ENCODE measurements around the gene ATG13. TPM values are rescaled to one million over a fixed set of nuclear protein-coding genes. Genes with fewer than 3 reads are reported as not detected.

The ATG13 gene
- total RNA-seq, 2 experiments from 2014 or later = 46.4 to 53.2 TPM

DNA sequence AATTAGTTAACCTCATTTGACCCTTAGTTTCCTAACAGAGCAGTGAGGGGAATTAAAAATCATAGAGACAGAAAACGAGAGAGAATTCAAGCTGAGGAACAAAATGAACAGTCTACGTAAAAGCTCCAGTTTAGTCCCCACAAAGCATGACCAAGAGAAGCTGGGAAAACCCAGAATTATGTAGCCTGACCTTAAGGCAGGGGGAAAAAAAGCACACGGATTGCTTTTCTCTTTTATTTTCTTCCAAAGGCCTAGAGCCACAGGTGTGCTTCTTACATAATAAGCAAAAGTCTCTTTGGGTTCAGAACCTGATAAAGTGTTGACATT lies 23.0 kb upstream of the ATG13 start:
- TF ChIP-seq EZH2phosphoT487 (IDR thresholded peaks at IDR 0.05; ENCODE audit: borderline replicate concordance, low read depth, low read length) = no peak
- TF ChIP-seq, protein P1, sequence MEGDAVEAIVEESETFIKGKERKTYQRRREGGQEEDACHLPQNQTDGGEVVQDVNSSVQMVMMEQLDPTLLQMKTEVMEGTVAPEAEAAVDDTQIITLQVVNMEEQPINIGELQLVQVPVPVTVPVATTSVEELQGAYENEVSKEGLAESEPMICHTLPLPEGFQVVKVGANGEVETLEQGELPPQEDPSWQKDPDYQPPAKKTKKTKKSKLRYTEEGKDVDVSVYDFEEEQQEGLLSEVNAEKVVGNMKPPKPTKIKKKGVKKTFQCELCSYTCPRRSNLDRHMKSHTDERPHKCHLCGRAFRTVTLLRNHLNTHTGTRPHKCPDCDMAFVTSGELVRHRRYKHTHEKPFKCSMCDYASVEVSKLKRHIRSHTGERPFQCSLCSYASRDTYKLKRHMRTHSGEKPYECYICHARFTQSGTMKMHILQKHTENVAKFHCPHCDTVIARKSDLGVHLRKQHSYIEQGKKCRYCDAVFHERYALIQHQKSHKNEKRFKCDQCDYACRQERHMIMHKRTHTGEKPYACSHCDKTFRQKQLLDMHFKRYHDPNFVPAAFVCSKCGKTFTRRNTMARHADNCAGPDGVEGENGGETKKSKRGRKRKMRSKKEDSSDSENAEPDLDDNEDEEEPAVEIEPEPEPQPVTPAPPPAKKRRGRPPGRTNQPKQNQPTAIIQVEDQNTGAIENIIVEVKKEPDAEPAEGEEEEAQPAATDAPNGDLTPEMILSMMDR (conservative IDR thresholded peaks at IDR 0.05; ENCODE audit: low read length) = no peak
- BruUV-seq (replicated peaks) = no TSS peak
- Histone ChIP-seq H3K4me3 (ENCODE audit: low read depth, low read length, poor library complexity, severe bottlenecking) (peak overlapping the region; percentile 85), H4K20me1 (ENCODE audit: insufficient read depth, low read length) (peaks cover 13% of the 10 kb centered on the region; the same call in 1 of the 2 replicates), H3K27ac (ENCODE audit: low read depth, low read length, poor library complexity, severe bottlenecking) (peak overlapping the region; percentile 29), H3K9me3 (ENCODE audit: low read length) (no peaks in the 10 kb centered on the region), H3K9me2 (ENCODE audit: insufficient read depth, low read length) (no peaks in the 10 kb centered on the region), H3K79me2 (ENCODE audit: insufficient read depth, low read depth, low read length) (peaks cover 44% of the 10 kb centered on the region), H3K4me1 (ENCODE audit: insufficient read depth, low read length, poor library complexity, severe bottlenecking) (peaks cover 22% of the 10 kb centered on the region), H3K36me3 (ENCODE audit: insufficient read depth, low read length) (no peaks in the 10 kb centered on the region; the same call in 1 of the 2 replicates), H2AFZ (ENCODE audit: low read length) (peak overlapping the region; percentile 96), H3K4me2 (ENCODE audit: low read length) (peak overlapping the region; percentile 72)
- intact Hi-C loops (cut with micrococcal nuclease; ENCODE audit: unreplicated experiment) = loop anchor here (2.0 kb wide), 1 partner anchor 22 kb away; the partner anchor contains the start of genes ATG13 and HARBI1
- POLR2A ChIA-PET = interaction anchor here (0.6 to 1.6 kb wide), 4 partner anchors 15 to 181 kb away, joined by 3 to 6 read pairs (median 5); no protein-coding TSS in a partner anchor
- no peak for DNase-seq (ENCODE audit: low spot score)
- CTCF ChIA-PET (ENCODE audit: unreplicated experiment) = interaction anchor here (1.2 to 1.3 kb wide), 2 partner anchors 21 to 23 kb away, joined by 3 read pairs; partner anchors contain the start of gene ATG13

DNA sequence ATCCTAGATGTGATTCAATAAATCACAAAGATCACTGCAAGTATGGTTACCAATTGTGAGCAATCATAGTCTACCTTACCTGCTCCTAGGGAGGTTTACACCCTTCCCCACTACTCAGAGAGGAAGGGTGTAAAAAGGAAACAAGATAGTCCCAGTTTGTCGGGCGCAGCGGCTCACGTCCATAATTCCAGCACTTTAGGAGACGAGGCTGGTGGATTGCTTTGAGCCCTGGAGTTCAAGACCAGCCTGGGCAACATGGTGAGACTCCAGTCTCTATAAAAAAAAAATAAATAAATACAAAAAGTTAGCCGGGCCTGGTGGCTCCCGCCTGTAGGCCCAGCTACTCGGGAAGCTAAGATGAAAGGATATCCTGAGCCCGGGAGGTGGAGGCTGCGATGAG lies 22.6 kb upstream of the ATG13 start:
- peak overlapping the region; percentile 96 for H2AFZ ChIP-seq (ENCODE audit: low read length)
- ChIA-PET CTCF (ENCODE audit: unreplicated experiment) (interaction anchor here (1.2 to 1.3 kb wide), 2 partner anchors 21 to 23 kb away, joined by 3 read pairs; partner anchors contain the start of gene ATG13), POLR2A (interaction anchor here (0.6 to 1.6 kb wide), 3 partner anchors 14 to 181 kb away, joined by 3 to 6 read pairs (median 6); no protein-coding TSS in a partner anchor)
- no peak overlapping the region for H3K4me3 ChIP-seq (ENCODE audit: low read depth, low read length, poor library complexity, severe bottlenecking)
- intact Hi-C loops (cut with micrococcal nuclease; ENCODE audit: unreplicated experiment) = loop anchor here (2.0 kb wide), 1 partner anchor 22 kb away; the partner anchor contains the start of genes ATG13 and HARBI1
- no peaks in the 10 kb centered on the region for H3K9me2 ChIP-seq (ENCODE audit: insufficient read depth, low read length)
- no peak for TF ChIP-seq EZH2phosphoT487 (IDR thresholded peaks at IDR 0.05; ENCODE audit: borderline replicate concordance, low read depth, low read length)
- TF ChIP-seq, protein P1 (conservative IDR thresholded peaks at IDR 0.05; ENCODE audit: low read length) = no peak
- peaks cover 22% of the 10 kb centered on the region for H3K4me1 ChIP-seq (ENCODE audit: insufficient read depth, low read length, poor library complexity, severe bottlenecking)
- no peaks in the 10 kb centered on the region; the same call in 1 of the 2 replicates for H3K36me3 ChIP-seq (ENCODE audit: insufficient read depth, low read length)
- peaks cover 39% of the 10 kb centered on the region for H3K79me2 ChIP-seq (ENCODE audit: insufficient read depth, low read depth, low read length)
- H3K27ac ChIP-seq (ENCODE audit: low read depth, low read length, poor library complexity, severe bottlenecking) = no peak overlapping the region
- peaks cover 13% of the 10 kb centered on the region; the same call in 1 of the 2 replicates for H4K20me1 ChIP-seq (ENCODE audit: insufficient read depth, low read length)
- BruUV-seq (replicated peaks) = no TSS peak
- DNase-seq (ENCODE audit: low spot score) = no peak
- H3K4me2 ChIP-seq (ENCODE audit: low read length) = peak overlapping the region; percentile 72; the same call in 1 of the 2 replicates
- no peaks in the 10 kb centered on the region for H3K9me3 ChIP-seq (ENCODE audit: low read length)

DNA sequence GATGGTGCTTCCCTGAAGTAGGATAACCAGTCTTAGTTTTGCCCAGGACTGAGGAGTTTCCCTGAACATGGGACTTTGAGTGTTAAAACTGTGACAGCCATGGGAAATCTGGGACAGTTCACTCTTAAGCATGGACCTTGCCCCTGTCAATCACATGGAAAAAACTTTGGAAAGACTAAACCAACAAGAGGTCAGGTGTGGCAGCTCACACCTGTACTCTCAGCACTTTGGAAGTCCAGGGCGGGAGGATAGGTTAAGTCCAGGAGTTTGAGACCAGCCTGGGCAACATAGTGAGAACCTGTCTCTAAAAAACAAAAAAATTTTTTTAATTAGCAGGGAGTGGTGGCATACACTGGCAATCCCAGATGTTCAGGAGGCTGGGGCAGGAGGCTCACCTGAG lies 20.2 kb upstream of the ATG13 start:
- no peak for TF ChIP-seq EZH2phosphoT487 (IDR thresholded peaks at IDR 0.05; ENCODE audit: borderline replicate concordance, low read depth, low read length)
- TF ChIP-seq, protein P1 (conservative IDR thresholded peaks at IDR 0.05; ENCODE audit: low read length) = no peak
- Histone ChIP-seq H3K4me1 (ENCODE audit: insufficient read depth, low read length, poor library complexity, severe bottlenecking) (peaks cover 15% of the 10 kb centered on the region), H3K36me3 (ENCODE audit: insufficient read depth, low read length) (no peaks in the 10 kb centered on the region), H3K9me3 (ENCODE audit: low read length) (no peaks in the 10 kb centered on the region), H3K4me2 (ENCODE audit: low read length) (no peak overlapping the region), H3K27ac (ENCODE audit: low read depth, low read length, poor library complexity, severe bottlenecking) (no peak overlapping the region), H3K9me2 (ENCODE audit: insufficient read depth, low read length) (no peaks in the 10 kb centered on the region), H2AFZ (ENCODE audit: low read length) (no peak overlapping the region), H3K4me3 (ENCODE audit: low read depth, low read length, poor library complexity, severe bottlenecking) (no peak overlapping the region), H3K79me2 (ENCODE audit: insufficient read depth, low read depth, low read length) (peaks cover 16% of the 10 kb centered on the region), H4K20me1 (ENCODE audit: insufficient read depth, low read length) (peaks cover 6% of the 10 kb centered on the region; the same call in 1 of the 2 replicates)
- intact Hi-C loops (cut with micrococcal nuclease; ENCODE audit: unreplicated experiment) = no loop called here
- CTCF ChIA-PET (ENCODE audit: unreplicated experiment) = no interaction called here
- POLR2A ChIA-PET = no interaction called here
- BruUV-seq (replicated peaks) = no TSS peak
- no peak for DNase-seq (ENCODE audit: low spot score)
